NCI-H345 (cell line): ENCODE measurements around the gene NRDC.
"Not testable (repeated sequence)": the region's sequence is repeated elsewhere in the genome, so short reads cannot be mapped to it uniquely, and the experiment has no call there.

ENCODE experiments used
- DNase-seq: peaks from one replicate; lab custom pipeline; 2025; lab: John Stamatoyannopoulos, UW

The NRDC gene

GRCh38 chr1:51840743-51841461, 37.6 kb downstream of the NRDC start:
- no peak for DNase-seq

GRCh38 chr1:51840182-51840581, 38.3 kb downstream of the NRDC start:
- no peak for DNase-seq

GRCh38 chr1:51839094-51839493, 39.4 kb downstream of the NRDC start:
- no peak for DNase-seq

GRCh38 chr1:51837243-51837642, 41.3 kb downstream of the NRDC start:
- no peak for DNase-seq

GRCh38 chr1:51833700-51834099, 44.8 kb downstream of the NRDC start:
- no peak for DNase-seq

- DNase-seq, result no peak
These were observed 49.5 kb downstream of the NRDC start for GRCh38 chr1:51829058-51829457.

GRCh38 chr1:51819810-51820209, 58.7 kb downstream of the NRDC start:
- DNase-seq, result no peak

- not testable (repeated sequence) for DNase-seq
These were observed 59.5 kb downstream of the NRDC start for GRCh38 chr1:51819021-51819420.

- no peak for DNase-seq
These were observed 60.0 kb downstream of the NRDC start for GRCh38 chr1:51818487-51818886.

GRCh38 chr1:51814513-51814912, 64.0 kb downstream of the NRDC start:
- DNase-seq, result no peak

- DNase-seq, result no peak
These were observed 79.2 kb downstream of the NRDC start for GRCh38 chr1:51799372-51799771.

GRCh38 chr1:51794868-51795267, 83.7 kb downstream of the NRDC start:
- DNase-seq, result no peak

GRCh38 chr1:51794260-51794659, 84.3 kb downstream of the NRDC start:
- DNase-seq, result no peak

- DNase-seq, result no peak
These were observed 85.7 kb downstream of the NRDC start for GRCh38 chr1:51792864-51793263.

- DNase-seq, result no peak
These were observed 86.6 kb downstream of the NRDC start for GRCh38 chr1:51791888-51792287.

GRCh38 chr1:51790385-51790784, 88.1 kb downstream of the NRDC start:
- DNase-seq, result no peak

GRCh38 chr1:51789342-51789741, 89.2 kb downstream of the NRDC start:
- no peak for DNase-seq

GRCh38 chr1:51788938-51789337, 89.6 kb downstream of the NRDC start:
- no peak for DNase-seq

- no peak for DNase-seq
These were observed 93.5 kb downstream of the NRDC start for GRCh38 chr1:51784997-51785421.

GRCh38 chr1:51780927-51781326, 97.6 kb downstream of the NRDC start:
- DNase-seq, result no peak

- DNase-seq, result no peak
These were observed 102.1 kb downstream of the NRDC start for GRCh38 chr1:51776408-51776807.

- peak; percentile 42 for DNase-seq
These were observed 109.4 kb downstream of the NRDC start for GRCh38 chr1:51768971-51769588.

- DNase-seq, result no peak
These were observed 117.2 kb downstream of the NRDC start for GRCh38 chr1:51761351-51761750.

GRCh38 chr1:51760872-51761271, 117.7 kb downstream of the NRDC start:
- no peak for DNase-seq
